Gastroesophageal sphincter (tissue), 3 donors: ENCODE measurements around the gene ENOSF1.

Source experiments
- POLR2A ChIP-seq, 2 donors: fragments of 450-650 bp; IDR thresholded peaks; one replicate each; pipeline ENCODE4 v1.6.1; 2017; ENCODE audit warnings: antibody characterized with exemption in 2 of 2, mild to moderate bottlenecking in 2 of 2, moderate library complexity in 1 of 2
- TF ChIP-seq, protein P1 (sequence below), 4 experiments: fragments of 200-600 bp in 2 of 4; fragments of 450-650 bp in 2 of 4; sonication (generic) in 1 of 4; IDR thresholded peaks; one replicate each; pipeline ENCODE4 v1.5.1; 2017 to 2019; ENCODE audit warnings: antibody characterized with exemption in 4 of 4, mild to moderate bottlenecking in 2 of 4, moderate library complexity in 2 of 4

GRCh38 chr18:647304-647703, 65.1 kb downstream of the ENOSF1 start:
- TF ChIP-seq, protein P1, sequence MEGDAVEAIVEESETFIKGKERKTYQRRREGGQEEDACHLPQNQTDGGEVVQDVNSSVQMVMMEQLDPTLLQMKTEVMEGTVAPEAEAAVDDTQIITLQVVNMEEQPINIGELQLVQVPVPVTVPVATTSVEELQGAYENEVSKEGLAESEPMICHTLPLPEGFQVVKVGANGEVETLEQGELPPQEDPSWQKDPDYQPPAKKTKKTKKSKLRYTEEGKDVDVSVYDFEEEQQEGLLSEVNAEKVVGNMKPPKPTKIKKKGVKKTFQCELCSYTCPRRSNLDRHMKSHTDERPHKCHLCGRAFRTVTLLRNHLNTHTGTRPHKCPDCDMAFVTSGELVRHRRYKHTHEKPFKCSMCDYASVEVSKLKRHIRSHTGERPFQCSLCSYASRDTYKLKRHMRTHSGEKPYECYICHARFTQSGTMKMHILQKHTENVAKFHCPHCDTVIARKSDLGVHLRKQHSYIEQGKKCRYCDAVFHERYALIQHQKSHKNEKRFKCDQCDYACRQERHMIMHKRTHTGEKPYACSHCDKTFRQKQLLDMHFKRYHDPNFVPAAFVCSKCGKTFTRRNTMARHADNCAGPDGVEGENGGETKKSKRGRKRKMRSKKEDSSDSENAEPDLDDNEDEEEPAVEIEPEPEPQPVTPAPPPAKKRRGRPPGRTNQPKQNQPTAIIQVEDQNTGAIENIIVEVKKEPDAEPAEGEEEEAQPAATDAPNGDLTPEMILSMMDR (IDR thresholded peaks at IDR 0.05) = no peak
- no peak for TF ChIP-seq POLR2A (IDR thresholded peaks at IDR 0.05)
